AG20443 (cell line): Measurements from ENCODE around the gene ANXA2R.
"Not testable (repeated sequence)": the region's sequence is repeated elsewhere in the genome, so short reads cannot be mapped to it uniquely, and the experiment has no call there.

Experiments used
- DNase-seq: peaks from one replicate; pipeline ENCODE4 v3.0.0; 2012; ENCODE audit warnings: low spot score, mixed read lengths

The ANXA2R gene, protein sequence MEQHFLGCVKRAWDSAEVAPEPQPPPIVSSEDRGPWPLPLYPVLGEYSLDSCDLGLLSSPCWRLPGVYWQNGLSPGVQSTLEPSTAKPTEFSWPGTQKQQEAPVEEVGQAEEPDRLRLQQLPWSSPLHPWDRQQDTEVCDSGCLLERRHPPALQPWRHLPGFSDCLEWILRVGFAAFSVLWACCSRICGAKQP

DNA sequence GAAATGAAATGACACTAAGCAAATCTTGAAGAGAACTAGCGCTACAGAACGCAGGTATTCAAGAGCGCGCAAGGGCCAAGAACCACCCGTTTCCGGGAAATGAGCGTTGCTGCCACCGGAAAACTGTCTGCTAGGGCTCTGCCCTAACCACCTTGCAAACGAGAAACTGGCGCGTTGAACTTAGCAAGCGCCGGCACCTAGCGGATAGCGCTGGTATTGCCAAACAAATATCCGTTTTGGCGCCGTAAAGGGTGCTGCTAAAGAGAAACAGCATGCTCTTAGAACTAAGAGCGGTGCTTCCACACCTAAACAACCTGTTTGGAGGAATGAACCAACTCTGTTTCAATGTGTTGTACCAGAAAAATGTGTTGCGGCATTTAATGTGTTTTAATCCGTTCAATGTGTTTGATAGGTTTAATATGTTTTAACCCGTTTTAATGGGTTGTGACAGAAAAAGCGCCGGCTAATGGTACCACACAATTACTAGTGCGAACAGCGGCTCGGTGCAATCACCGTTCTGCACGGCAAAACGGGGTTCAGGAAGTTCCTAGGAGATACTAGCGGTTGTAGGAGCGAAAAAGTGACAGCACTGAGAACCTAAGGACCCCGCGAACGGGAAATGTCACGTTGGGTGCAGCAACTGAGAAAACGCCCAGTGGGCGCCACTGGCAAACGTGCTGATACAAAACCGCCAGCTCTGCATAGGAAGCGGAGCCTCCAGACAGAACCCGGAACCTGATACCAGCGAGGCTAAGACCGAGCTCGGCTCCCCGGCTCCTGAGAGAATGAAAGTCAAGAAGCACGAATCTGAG lies at the start of gene ANXA2R:
TSS of gene ANXA2R (minus strand) at position 33 of the 812 bp plus-strand sequence. CDS start 273 bp downstream, outside the sequence.
- DNase-seq, result peak; percentile 62

DNA sequence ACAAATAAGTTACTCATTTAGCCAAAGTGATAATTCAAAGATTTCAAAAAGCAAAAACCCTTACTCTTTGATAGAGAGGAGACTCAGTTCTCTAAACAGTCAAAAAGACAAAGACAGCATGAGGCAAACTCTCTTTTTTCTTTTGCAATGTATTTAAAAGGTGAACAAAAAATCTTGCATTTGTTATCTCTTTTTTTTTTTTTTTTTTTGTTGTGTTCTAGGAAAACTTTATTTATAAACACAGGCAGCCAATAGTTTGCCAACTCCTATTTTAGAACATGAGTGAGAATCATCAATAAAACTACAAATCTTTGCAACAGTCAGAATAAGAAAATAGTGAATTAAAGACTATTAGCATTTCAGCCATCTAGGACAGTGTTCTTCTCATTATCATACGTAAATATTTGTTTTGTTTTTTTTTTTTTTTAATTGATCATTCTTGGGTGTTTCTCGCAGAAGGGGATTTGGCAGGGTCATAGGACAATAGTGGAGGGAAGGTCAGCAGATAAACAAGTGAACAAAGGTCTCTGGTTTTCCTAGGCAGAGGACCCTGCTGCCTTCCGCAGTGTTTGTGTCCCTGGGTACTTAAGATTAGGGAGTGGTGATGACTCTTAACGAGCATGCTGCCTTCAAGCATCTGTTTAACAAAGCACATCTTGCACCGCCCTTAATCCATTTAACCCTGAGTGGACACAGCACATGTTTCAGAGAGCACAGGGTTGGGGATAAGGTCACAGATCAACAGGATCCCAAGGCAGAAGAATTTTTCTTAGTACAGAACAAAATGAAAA lies 46.2 kb upstream of the ANXA2R start:
- not testable (repeated sequence) for DNase-seq

DNA sequence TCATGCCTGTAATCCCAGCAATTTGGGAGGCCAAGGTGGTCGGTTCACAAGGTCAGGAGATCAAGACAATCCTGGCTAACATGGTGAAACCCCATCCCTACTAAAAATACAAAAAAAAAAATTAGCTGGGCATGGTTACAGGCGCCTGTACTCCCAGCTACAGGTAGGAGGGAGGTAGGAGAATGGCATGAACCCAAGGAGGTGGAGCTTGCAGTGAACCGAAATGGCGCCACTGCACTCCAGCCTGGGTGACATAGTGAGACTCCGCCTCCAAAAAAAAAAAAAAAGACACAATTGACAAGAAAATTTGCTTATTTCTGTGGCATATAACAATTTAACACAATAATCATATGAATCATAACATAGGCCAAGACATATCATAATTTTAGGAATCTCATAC lies 45.3 kb upstream of the ANXA2R start:
- DNase-seq, result no peak

DNA sequence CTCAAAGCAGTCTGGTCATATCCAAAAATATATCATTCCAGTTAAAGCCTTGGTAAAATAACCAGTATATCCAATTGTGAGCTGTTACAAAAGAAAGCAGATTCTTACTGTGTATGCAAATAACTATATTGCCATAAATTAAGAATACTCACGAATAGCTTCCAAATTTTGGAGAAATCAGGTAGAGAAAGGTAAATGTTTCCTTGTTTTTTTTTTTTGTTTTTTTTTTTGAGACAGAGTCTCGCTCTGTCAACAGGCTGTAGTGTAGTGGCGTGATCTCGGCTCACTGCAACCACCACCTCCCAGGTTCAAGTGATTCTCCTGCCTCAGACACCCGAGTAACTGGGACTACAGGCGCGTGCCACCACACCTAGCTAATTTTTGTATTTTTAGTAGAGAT lies 44.3 kb upstream of the ANXA2R start:
- DNase-seq, result not testable (repeated sequence)

DNA sequence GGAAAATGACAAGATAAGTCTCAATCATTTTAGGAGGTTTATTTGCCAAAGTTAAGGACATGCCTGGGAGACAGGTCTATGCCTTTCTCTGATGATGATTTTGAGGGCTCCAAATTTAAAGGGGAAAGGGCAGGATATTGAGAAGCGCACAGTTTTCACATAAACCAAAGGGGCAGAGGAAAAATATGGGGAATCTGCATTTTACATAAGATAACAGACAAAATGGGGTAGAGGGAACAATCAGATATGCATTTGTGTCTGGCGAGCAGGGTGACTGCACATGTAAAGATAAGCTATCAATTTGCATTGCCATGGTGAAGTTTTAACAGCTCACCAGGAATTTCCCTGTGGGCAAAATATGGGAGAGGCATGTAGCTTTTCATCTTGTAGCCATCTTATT lies 41.2 kb upstream of the ANXA2R start:
- not testable (repeated sequence) for DNase-seq

DNA sequence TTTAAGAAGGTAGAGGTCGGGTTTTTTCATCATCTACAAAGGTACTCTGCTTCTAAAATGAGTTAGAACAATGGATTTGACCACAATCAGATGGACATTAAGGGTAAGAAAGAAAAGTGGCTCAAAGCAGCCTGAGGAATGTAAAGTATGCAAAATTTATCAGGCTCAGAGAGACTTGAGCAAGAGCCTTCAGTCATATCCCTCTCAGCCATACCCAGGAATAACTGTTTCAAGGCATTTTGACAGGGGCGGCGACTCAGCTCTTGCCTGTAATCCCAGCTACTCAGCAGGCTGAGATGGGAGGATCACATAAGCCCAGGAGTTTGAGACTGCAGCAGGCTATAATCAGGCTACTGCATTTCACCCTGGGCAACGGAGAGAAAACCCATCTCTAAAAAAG lies 38.8 kb upstream of the ANXA2R start:
- DNase-seq, result peak; percentile 76

DNA sequence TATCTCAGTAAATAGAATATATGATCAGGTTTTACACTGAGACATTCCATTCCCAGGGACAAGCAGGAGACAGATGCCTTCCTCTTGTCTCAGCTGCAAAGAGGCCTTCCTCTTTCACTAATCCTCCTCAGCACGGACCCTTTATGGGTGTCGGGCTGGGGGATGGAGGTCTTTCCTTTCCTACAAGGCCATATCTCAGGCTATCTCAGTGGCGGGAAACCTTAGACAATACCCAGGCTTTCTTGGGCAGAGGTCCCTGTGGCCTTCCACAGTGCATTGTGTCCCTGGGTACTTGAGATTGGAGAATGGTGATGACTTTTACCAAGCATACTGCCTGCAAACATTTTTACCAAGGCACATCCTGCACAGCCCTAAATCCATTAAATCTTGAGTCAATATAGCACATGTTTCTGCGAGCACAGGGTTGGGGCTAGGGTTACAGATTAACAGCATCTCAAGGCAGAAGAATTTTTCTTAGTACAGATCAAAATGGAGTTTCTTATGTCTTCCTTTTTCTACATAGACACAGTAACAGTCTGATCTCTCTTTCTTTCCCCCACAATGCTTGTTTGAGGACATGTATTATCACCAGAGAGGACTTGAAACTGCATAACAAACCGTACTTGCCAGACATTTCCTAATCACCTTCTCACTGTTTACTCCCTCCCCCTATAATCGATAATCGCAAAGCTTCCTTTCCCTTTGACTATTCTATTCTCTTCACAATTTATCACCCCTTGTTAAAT lies 37.5 kb upstream of the ANXA2R start:
- not testable (repeated sequence) for DNase-seq

DNA sequence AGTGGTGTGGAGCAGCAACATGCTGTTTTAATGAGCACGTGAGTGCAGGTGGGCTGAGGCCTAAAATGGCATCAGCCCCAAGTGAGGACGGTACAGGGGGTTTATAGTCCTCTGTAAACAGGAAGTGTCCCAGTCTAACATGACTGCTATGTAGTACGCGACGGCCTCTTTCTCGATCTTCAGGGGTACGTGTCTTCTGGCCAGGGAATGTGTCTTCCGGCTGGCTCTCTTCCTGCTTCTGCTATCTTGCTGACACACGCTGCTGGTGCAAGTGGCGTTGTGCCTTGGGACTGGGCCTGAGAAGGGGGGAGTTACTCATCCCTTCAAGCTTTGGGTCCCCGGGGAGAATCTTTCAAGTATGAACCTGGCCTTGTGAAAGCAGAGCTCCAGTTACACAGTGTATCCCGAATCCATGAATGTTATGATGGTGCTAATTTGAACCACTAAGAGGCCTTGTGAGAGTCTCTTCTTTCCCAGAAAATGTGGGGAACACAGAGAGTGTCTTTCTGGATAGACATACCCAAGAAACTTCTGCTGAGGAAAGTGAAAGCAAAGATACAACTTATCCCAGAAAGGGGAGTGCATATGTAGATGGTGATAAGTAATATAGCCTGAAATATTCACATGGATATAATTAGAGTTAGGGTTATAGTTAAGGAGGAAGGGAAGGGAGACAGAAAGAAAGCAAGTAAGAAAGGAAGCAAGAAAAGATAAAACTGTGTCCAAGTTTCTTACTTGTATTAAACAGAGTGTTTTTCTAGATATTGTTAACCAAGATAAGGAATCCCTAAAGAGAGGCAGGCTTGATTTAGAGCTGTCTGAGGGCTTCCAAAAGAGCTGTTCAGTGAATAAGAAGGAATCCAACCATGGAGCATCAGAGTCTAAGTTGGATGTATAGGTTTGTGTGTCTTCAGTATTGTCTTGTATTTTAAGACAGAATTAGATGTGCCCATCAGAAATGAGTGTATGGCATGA lies 35.5 kb upstream of the ANXA2R start:
- DNase-seq, result no peak

DNA sequence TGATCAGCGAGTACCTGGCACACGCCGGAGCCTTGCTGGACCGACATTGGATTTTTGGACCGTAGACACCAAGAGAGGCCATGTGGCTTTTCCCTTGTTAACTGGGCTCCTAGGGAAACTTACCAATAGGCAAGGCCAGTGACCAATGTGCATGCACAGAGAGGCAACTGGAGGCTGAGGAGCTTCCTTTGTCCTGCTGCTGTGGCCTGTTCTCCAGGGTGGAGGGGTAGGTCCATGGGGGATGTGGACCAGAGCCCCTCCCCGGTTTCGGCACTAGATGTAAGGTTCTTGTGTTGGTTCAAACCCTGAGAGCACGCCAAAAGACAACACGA lies 34.8 kb upstream of the ANXA2R start:
- no peak for DNase-seq

DNA sequence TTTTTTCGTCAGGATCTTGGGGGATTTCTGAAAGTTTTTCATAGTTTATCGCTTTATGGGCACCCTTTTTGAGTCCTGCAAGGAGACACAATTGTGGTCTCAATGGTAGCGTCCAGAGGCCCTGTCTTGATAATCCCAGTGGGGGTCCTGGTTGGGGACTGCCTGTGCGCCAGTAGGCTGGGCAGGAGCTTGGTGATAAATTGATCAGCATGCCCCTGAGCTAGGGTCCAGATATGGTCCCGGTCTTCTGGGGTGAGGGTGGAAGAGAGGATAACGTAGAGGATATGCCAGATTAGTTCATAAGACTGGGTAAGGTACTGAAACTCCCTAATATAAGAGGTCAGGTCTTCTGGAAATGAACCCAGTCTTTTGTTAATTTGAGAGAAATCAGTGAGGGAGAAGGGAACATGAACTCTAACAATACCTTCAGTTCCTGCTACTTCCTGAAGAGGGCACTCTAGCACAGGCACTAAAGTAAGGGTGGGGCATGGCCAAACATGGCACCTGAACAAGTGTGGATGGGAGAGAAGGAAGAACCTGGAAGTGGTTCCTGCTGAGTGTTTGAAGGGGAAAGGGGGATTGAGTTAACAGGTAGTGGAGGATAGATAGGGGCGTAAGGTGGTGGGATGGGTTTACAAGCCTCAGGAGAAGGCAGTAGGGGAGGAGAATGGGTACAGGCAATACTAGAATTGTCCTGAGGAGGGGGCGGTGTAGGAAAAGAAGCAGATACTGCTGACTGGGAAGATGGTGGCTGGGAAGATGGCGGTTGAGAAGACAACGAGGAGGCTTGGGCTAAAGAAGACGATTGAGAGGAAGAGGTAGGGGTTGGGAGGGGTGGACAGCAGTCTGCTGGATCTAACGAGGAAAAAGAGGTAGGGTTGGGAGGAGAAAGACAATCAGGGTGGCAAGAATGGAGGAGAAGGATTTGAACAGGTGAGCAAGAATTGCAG lies 33.8 kb upstream of the ANXA2R start:
- DNase-seq, result peak; percentile 56

DNA sequence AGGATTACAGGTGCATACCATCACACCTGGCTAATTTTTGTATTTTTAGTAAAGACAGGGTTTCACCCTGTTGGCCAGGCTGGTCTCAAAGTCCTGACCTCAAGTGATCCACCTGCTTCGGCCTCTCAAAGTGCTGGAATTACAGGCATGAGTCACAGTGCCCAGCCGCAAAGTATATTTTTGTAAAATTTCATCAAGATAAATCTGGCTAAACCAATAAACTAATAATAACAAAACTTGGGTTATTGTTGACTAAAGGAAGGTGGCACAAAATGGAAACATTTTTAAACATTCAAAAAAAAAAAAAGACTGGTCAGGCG lies 29.2 kb upstream of the ANXA2R start:
- not testable (repeated sequence) for DNase-seq

DNA sequence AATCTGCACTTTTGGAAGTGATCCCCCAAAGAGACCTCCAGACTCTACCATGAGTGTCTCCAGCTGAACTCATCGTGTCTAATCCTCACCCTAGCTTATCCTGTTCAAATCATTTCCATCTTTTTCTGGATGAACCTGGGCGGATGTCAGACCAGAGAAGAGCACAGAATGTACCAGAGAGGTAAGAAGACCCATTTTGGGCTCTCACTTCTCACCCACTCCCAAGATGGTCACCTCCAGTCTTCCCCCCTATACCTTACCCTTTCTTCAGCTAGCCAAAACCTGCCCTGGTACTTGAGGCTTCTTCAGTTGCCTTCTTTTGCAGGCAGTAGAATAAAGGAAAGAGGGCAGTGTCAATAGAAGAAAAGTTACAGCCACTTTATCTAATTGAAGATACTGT lies 27.9 kb upstream of the ANXA2R start:
- no peak for DNase-seq

DNA sequence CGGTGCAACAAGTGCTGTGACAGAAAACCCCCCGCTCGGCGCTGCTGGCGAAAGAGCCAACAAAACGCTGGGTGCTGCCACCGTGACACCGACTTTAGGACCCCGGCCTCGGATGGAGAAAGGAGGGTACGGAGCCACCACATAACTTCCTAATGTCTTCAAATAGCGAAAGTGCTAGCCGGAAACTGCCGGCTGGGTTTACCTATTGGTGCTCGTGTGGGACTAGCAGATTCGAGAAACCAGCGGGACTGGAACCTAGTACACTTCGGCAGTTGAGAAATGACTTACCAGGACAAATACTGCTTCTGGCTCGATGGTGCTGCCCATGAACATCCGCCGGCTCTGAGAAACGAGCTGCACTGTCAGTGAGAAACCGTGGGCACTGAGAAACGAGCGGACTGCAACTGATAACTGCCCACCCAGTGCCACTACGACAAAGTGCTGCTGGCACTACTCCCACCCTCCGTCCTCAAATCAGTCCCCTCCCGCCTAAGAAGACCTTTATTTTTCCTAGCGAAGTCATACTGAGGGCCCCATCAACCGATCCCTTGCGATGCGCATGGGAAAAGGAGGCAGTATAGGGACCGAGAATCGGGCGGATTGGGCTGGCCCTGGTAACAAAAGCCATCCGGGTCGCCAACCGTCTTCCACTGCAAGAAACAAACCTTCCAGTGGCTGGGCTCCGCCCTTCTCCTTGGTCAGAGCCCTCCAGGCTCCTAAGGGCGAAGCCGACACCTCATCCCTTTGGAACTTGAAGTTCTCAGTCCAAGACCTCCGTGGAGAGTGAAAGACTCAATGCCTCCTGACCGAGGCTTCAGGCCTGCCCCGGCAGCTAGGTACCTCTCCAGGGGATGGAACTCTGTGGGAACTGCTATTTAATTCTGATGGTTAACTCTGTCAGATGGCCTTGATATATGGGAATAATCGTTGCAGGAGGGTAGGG lies 27.0 kb upstream of the ANXA2R start:
- peak; percentile 80 for DNase-seq

DNA sequence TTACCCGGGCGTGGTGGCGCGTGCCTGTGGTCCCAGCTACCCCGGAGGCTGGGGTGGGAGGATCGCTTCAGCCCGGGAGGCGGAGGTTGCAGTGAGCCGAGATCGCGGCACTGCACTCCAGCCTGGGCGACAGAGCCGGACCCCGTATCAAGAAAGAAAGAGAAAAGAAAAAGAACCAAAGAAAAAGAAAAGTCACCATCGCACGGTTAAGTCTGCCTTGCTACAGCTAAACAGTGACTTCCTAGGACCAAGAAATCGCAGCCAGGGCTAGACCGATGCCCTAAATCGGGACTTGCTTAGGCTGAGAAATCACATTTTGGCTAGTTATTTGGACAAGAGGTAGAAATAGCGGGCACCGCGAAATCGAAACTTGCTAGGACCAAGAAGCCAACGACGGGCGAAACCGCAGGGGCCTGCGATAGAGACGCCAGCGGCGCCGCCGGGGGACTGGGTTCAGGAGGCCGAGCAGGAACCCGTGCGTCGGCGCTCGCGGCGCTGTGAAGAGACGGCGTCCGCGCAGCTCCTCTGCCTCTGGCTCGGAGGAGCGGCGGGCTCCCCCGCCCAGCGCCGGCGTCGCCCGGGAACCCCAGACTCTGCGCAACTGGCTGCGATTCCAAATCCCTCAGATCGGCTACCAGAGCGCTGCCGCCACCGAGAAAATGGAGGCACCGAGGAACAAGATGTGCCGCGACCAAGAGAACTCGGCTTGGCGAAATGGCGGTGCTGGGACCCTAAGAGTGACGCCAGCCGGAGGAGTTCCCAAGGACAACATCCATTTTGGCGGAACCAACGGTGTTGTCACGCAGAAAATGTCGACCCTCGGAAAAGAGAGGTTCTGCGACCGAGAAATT lies 26.1 kb upstream of the ANXA2R start:
- peak; percentile 55 for DNase-seq

DNA sequence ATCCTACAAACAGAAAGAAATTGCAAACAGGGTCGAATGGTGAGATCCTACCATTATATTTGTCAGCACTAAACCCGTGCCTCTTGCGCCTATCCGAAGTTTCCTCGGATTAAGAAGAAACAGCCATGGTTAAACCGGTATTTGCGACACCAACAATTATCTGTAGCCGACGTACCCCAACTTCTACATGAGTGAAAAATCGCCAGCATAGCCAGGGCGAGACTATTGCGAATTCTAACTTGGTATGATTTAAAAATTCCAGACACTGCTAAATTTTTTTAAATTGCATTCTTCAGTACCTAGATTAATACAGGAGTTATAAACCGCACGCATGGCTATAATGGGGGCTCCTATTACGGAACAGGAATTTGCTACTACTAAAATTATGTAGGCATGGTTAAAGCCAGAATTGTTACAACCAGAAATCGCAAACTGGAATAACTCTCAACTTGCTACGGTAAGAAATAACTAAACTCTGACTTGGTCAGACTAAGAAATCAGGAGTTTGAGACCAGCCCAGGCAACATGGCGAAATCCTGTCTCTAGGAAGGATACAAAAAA lies 25.3 kb upstream of the ANXA2R start:
- DNase-seq, result no peak

DNA sequence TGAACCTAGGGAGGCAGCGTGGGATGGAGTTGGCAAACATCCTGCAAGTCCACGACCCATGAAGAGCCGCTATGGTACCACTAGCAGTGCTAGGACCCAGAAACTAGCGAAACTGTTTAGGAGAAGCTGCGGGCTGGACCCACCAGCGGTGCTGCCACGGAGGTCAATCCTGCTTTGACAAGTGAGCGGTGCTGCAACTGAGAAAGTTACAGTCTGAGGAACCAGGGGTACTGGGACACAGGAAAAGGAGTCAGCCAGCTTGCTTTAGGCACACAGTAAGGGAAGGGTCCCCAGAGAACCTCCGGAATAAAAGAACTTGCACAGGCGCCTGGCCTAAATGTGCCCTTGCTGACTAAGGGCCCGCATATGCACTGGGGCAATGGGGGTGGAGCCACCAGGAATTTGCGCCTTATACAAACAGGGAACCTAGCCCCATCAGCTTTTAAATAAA lies 23.6 kb upstream of the ANXA2R start:
- no peak for DNase-seq

DNA sequence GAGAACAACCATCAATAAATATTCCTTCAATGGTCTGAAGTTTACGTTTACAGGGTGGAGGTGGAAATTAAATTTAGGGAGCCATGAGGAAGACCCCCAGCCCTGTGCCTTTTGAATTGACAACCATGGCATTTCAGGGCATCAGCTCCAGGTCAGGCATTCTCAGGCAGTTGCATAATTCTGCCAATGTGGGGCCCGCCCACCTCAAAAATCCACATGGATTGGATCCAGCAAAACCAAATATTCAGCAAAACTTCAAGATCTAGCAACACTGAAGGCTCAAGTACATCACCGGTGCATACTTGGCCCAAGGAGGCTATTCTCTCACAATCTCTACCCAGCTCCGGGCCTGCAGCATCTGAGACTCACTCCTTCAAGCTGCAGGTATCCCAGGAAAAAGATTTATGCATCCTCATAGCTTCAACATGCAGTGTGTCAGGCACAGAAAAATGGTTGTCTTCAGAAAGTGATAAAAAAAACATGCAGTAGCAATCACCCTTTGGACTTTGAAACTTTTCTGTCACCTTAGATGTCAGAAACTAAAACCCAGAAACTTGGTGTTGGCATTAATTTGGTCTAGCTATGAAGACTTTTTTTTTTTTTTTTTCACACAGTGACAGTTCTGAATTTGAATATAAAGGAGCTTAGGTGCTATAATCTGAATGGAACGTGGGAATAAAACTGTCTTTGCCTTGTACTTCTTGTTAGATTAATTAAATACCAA lies 21.4 kb upstream of the ANXA2R start:
- peak; percentile 51 for DNase-seq
